ENCODE measurements around the gene NRP1.

GRCh38 chr10:33215635-33216034 lies 118.8 kb downstream of the NRP1 start:
- TF ChIP-seq CTCF (IDR thresholded peaks at IDR 0.05; ENCODE audit: low read depth, low read length, poor library complexity, severe bottlenecking) (no peak), EZH2phosphoT487 (IDR thresholded peaks at IDR 0.05; ENCODE audit: borderline replicate concordance, low read length) (no peak)
